Measurements from ENCODE around the gene TSHZ2. TPM values are rescaled to one million over a fixed set of nuclear protein-coding genes. Genes with fewer than 3 reads are reported as not detected.

Gene TSHZ2
- total and polyA plus RNA-seq, 7 donors = 1.2 to 32.7 (median 14.0) TPM

DNA sequence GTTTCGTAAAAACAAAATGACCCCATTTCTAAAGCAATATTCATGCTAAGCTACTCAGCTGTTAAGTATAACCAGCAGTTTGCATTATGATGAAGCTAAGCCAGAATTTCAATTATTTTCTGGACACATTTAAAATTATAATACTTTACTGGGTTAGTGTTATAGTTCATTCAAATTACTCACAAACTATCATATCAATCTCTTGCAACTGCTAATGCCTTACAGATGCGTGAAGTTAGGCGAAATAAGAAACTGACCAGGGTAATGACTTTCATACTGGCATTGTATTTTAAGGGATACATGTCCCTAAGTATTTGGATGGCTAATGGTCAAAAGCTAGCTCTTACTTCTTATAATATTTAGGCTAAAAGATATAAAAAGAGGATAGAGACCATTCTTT lies 249.6 kb downstream of the TSHZ2 start:
- intact Hi-C loops (cut with DNase I) = no loop called here
- H3K27me3 ChIP-seq = peaks cover 2 to 8% (median 2%) of the 10 kb centered on the region in 3 donors
- TF ChIP-seq, protein P1, sequence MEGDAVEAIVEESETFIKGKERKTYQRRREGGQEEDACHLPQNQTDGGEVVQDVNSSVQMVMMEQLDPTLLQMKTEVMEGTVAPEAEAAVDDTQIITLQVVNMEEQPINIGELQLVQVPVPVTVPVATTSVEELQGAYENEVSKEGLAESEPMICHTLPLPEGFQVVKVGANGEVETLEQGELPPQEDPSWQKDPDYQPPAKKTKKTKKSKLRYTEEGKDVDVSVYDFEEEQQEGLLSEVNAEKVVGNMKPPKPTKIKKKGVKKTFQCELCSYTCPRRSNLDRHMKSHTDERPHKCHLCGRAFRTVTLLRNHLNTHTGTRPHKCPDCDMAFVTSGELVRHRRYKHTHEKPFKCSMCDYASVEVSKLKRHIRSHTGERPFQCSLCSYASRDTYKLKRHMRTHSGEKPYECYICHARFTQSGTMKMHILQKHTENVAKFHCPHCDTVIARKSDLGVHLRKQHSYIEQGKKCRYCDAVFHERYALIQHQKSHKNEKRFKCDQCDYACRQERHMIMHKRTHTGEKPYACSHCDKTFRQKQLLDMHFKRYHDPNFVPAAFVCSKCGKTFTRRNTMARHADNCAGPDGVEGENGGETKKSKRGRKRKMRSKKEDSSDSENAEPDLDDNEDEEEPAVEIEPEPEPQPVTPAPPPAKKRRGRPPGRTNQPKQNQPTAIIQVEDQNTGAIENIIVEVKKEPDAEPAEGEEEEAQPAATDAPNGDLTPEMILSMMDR (IDR thresholded peaks at IDR 0.05) = no peak
- TF ChIP-seq POLR2A (IDR thresholded peaks at IDR 0.05) = no peak
- TF ChIP-seq EP300 (IDR thresholded peaks at IDR 0.05) = no peak
- TF ChIP-seq POLR2AphosphoS5 (IDR thresholded peaks at IDR 0.05) = no peak
- peaks cover 0 to 2% (median 0%) of the 10 kb centered on the region in 4 donors for H3K9me3 ChIP-seq
- peaks cover 0 to 4% (median 2%) of the 10 kb centered on the region in 4 donors for H3K4me1 ChIP-seq
- no peak overlapping the region for H3K27ac ChIP-seq
- no peak for DNase-seq
- no peak overlapping the region for H3K4me3 ChIP-seq
- WGBS, 2 donors = 94 to 98% methylated on average over 3 of the region's 3 CpGs
- no peaks in the 10 kb centered on the region for H3K36me3 ChIP-seq

- peaks cover 0 to under 1% (median 0%) of the 10 kb centered on the region in 3 donors for H3K27me3 ChIP-seq
- intact Hi-C loops (cut with DNase I) = no loop called here
These were observed 250.3 kb downstream of the TSHZ2 start for GRCh38 chr20:53222416-53222815.

GRCh38 chr20:53222932-53223331 lies 250.8 kb downstream of the TSHZ2 start:
- H3K27ac ChIP-seq = no peak overlapping the region
- no peaks in the 10 kb centered on the region for H3K4me1 ChIP-seq
- no peak overlapping the region for H3K4me3 ChIP-seq
- no peaks in the 10 kb centered on the region for H3K27me3 ChIP-seq
- intact Hi-C loops (cut with DNase I) = no loop called here
- no peaks in the 10 kb centered on the region for H3K36me3 ChIP-seq
- DNase-seq = no peak
- TF ChIP-seq, protein P1 (IDR thresholded peaks at IDR 0.05) = no peak
- TF ChIP-seq EP300 (IDR thresholded peaks at IDR 0.05) = no peak
- no peak for TF ChIP-seq POLR2AphosphoS5 (IDR thresholded peaks at IDR 0.05)
- TF ChIP-seq POLR2A (IDR thresholded peaks at IDR 0.05) = no peak
- H3K9me3 ChIP-seq = peaks cover 0 to 2% (median 0%) of the 10 kb centered on the region in 4 donors
- 74% methylated on average over 3 of the region's 3 CpGs for WGBS, 2 donors

More at GRCh38 chr20:53222416-53222815, 250.3 kb downstream of the TSHZ2 start:
- TF ChIP-seq POLR2AphosphoS5 (IDR thresholded peaks at IDR 0.05) (no peak), EP300 (IDR thresholded peaks at IDR 0.05) (no peak), POLR2A (IDR thresholded peaks at IDR 0.05) (no peak)
- TF ChIP-seq, protein P1 (IDR thresholded peaks at IDR 0.05) = no peak
- H3K4me3 ChIP-seq = no peak overlapping the region
- H3K36me3 ChIP-seq = no peaks in the 10 kb centered on the region
- no peak for DNase-seq
- no peaks in the 10 kb centered on the region for H3K4me1 ChIP-seq
- H3K27ac ChIP-seq = no peak overlapping the region
- 37 to 76% methylated on average over 4 of the region's 4 CpGs for WGBS, 2 donors
- peaks cover 0 to 2% (median 0%) of the 10 kb centered on the region in 4 donors for H3K9me3 ChIP-seq

DNA sequence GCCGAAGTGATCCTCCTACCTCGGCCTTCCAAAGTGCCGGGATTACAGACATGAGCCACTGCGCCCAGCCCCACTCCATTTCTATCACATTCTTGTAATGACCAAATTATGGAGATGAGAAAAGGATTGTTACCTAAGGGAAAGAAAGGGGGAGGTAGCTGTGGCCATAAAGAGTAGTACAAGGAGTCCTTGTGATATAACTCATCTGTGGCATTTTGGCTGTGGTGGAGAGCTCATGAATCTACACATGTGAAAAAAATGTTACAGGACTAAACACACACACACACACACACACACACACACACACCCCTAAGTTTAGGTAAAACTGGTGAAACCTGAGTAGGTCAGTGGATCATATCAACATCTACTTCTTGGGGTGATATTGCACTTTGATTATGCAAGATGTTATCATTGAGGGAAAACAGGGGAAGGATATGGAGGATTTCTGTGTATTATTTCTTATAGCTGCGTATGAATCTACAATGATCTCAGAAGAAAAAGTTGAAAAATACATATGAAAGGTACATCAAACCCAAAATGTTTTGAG lies 251.5 kb downstream of the TSHZ2 start:
- TF ChIP-seq, protein P1 (IDR thresholded peaks at IDR 0.05) = no peak
- TF ChIP-seq POLR2A (IDR thresholded peaks at IDR 0.05) = no peak
- TF ChIP-seq POLR2AphosphoS5 (IDR thresholded peaks at IDR 0.05) = no peak
- TF ChIP-seq EP300 (IDR thresholded peaks at IDR 0.05) = no peak
- H3K27me3 ChIP-seq = no peaks in the 10 kb centered on the region
- 76 to 95% methylated on average over 5 of the region's 5 CpGs for whole genome bisulfite sequencing, 2 donors
- H3K4me3 ChIP-seq = no peak overlapping the region
- H3K9me3 ChIP-seq = peaks cover 0 to 2% (median 0%) of the 10 kb centered on the region in 4 donors
- DNase-seq = no peak
- H3K27ac ChIP-seq = no peak overlapping the region
- intact Hi-C loops (cut with DNase I) = no loop called here
- H3K36me3 ChIP-seq = no peaks in the 10 kb centered on the region
- H3K4me1 ChIP-seq = no peaks in the 10 kb centered on the region

GRCh38 chr20:53224851-53225250 lies 252.7 kb downstream of the TSHZ2 start:
- intact Hi-C loops (cut with DNase I) = no loop called here

More at GRCh38 chr20:53224851-53225250, 252.7 kb downstream of the TSHZ2 start:
- Histone ChIP-seq H3K4me3 (no peak overlapping the region), H3K27me3 (no peaks in the 10 kb centered on the region), H3K4me1 (no peaks in the 10 kb centered on the region), H3K36me3 (no peaks in the 10 kb centered on the region), H3K27ac (no peak overlapping the region), H3K9me3 (no peaks in the 10 kb centered on the region)
- WGBS, 2 donors = 88 to 89% methylated on average over 1 of the region's 1 CpG
- TF ChIP-seq EP300 (IDR thresholded peaks at IDR 0.05) = no peak
- TF ChIP-seq, protein P1 (IDR thresholded peaks at IDR 0.05) = no peak
- no peak for TF ChIP-seq POLR2AphosphoS5 (IDR thresholded peaks at IDR 0.05)
- TF ChIP-seq POLR2A (IDR thresholded peaks at IDR 0.05) = no peak
- DNase-seq = no peak
